Measurements from ENCODE around the gene WFS1.

DNA sequence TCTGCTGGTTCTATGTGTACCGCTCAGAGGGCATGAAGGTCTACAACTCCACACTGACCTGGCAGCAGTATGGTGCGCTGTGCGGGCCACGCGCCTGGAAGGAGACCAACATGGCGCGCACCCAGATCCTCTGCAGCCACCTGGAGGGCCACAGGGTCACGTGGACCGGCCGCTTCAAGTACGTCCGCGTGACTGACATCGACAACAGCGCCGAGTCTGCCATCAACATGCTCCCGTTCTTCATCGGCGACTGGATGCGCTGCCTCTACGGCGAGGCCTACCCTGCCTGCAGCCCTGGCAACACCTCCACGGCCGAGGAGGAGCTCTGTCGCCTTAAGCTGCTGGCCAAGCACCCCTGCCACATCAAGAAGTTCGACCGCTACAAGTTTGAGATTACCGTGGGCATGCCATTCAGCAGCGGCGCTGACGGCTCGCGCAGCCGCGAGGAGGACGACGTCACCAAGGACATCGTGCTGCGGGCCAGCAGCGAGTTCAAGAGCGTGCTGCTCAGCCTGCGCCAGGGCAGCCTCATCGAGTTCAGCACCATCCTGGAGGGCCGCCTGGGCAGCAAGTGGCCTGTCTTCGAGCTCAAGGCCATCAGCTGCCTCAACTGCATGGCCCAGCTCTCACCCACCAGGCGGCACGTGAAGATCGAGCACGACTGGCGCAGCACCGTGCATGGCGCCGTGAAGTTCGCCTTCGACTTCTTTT lies 32.2 kb downstream of the WFS1 start:
- TF ChIP-seq, protein P1, sequence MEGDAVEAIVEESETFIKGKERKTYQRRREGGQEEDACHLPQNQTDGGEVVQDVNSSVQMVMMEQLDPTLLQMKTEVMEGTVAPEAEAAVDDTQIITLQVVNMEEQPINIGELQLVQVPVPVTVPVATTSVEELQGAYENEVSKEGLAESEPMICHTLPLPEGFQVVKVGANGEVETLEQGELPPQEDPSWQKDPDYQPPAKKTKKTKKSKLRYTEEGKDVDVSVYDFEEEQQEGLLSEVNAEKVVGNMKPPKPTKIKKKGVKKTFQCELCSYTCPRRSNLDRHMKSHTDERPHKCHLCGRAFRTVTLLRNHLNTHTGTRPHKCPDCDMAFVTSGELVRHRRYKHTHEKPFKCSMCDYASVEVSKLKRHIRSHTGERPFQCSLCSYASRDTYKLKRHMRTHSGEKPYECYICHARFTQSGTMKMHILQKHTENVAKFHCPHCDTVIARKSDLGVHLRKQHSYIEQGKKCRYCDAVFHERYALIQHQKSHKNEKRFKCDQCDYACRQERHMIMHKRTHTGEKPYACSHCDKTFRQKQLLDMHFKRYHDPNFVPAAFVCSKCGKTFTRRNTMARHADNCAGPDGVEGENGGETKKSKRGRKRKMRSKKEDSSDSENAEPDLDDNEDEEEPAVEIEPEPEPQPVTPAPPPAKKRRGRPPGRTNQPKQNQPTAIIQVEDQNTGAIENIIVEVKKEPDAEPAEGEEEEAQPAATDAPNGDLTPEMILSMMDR (IDR thresholded peaks at IDR 0.05) = no peak
- TF ChIP-seq POLR2A (IDR thresholded peaks at IDR 0.05) (no peak), EP300 (IDR thresholded peaks at IDR 0.05) (no peak)
